Large intestine (tissue), 3 donors: ENCODE measurements around the gene ARVCF. TPM values are rescaled to one million over a fixed set of nuclear protein-coding genes. Genes with fewer than 3 reads are reported as not detected.
A peak's percentile ranks its signal among the peaks of the same experiment; 100 is the strongest.

Source experiments
- DNase-seq, 2 donors: peaks; one replicate each; pipeline versions ENCODE4 v3.0.0 to v3.0.0-alpha.2; 2013
- H3K27ac ChIP-seq: one replicate; pipeline ENCODE4 v1.5.1; 2013; ENCODE audit warnings: low read length
- H3K27me3 ChIP-seq: 2 replicates; pipeline ENCODE4 v1.6.1; 2013; ENCODE audit warnings: low read length; ENCODE audit not compliant: control insufficient read depth, insufficient read depth
- H3K36me3 ChIP-seq: 2 replicates; pipeline ENCODE4 v1.6.1; 2013; ENCODE audit warnings: low read length; ENCODE audit not compliant: control insufficient read depth, insufficient read depth
- H3K4me1 ChIP-seq: one replicate; pipeline ENCODE4 v1.6.1; 2013; ENCODE audit warnings: low read length; ENCODE audit not compliant: control insufficient read depth, insufficient read depth
- H3K4me3 ChIP-seq: one replicate; pipeline ENCODE4 v1.5.1; 2013; ENCODE audit warnings: low read length
- H3K9me3 ChIP-seq: one replicate; pipeline ENCODE4 v1.6.1; 2013; ENCODE audit warnings: mild to moderate bottlenecking, low read depth, low read length, moderate library complexity; ENCODE audit not compliant: control insufficient read depth
- WGBS: methylation state at CpG from one replicate; pipeline ENCODE4 v1.1.5; 2013; ENCODE audit warnings: low lambda C conversion rate; ENCODE audit not compliant: insufficient coverage; 5-methylcytosine and 5-hydroxymethylcytosine counted together
- polyA plus RNA-seq: library from polyadenylated mRNA; unstranded; fragments of 120-200 nt; gene quantifications from one replicate; pipeline ENCODE4 v1.2.1, GENCODE V29; 2013

The ARVCF gene
- polyA plus RNA-seq, 1 donor = 21.8 TPM

DNA sequence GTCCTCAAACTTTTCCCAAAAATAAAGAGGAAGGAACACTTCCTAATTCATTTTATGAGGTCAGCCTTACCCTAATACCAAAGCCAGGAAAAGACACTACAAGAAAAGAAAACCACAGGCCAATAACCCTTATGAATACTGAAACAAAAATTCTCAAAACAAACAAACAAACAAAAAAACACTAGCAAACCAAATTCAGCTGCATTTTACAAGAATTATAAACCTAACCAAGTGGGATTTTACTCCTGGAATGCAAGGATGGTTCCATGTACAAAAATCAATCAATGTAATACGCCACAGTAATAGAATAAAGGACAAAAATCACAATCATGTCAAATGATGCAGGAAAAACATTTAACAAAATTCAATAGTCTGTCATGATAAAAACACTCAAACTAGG lies 13.3 kb downstream of the ARVCF start:
- peaks cover 2% of the 10 kb centered on the region for H3K4me1 ChIP-seq
- no peak overlapping the region for H3K4me3 ChIP-seq
- H3K9me3 ChIP-seq = no peaks in the 10 kb centered on the region
- no peaks in the 10 kb centered on the region for H3K36me3 ChIP-seq
- DNase-seq = no peak
- H3K27me3 ChIP-seq = no peaks in the 10 kb centered on the region
- no CpG with 5 or more reads among the region's 1 CpG for WGBS
- H3K27ac ChIP-seq = no peak overlapping the region

DNA sequence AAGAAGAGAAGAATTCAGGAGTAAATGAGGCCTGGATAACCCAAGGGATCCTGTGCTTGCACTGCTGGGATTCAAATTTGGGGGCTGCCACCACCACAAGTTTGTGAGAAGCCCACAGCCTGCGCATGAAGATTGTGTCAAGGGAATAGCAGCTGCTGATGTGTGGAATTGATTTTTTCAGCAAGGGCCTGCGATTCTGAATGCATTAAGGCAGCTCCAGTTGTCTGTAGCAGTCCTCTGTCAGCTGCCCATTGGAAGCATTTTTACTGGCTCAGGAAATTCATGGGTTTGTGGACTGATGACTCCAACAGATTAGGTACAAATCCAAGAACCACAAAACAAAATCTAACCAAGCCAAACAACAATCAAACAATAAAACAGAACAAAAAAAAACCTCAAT lies 14.0 kb downstream of the ARVCF start:
- Histone ChIP-seq H3K4me3 (no peak overlapping the region), H3K27me3 (no peaks in the 10 kb centered on the region), H3K4me1 (peaks cover 2% of the 10 kb centered on the region), H3K27ac (no peak overlapping the region), H3K36me3 (no peaks in the 10 kb centered on the region), H3K9me3 (no peaks in the 10 kb centered on the region)
- WGBS = no CpG with 5 or more reads among the region's 2 CpGs
- no peak for DNase-seq

DNA sequence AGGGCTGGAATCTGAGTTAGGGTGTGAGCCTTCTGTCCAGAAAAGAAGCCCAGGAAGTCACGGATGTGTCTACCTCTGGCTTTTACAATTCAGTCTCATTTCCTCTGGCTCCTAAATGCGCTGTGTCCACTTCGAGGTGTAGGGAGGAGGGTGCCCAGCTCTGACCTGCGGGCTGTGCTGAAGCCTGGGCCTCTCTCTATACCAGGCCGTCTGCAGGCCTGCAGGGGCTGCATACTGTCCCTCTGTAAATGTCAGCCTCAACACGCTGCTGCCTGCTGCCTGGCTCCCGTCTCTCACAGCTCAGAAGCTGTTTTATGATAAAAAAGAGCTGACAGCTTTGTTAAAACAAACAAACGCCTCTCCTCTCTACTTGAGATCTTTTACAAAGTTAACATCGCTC lies 14.5 kb downstream of the ARVCF start:
- Histone ChIP-seq H3K27ac (no peak overlapping the region), H3K9me3 (no peaks in the 10 kb centered on the region), H3K36me3 (no peaks in the 10 kb centered on the region), H3K4me3 (no peak overlapping the region), H3K4me1 (peaks cover 2% of the 10 kb centered on the region), H3K27me3 (no peaks in the 10 kb centered on the region)
- no CpG with 5 or more reads among the region's 9 CpGs for WGBS
- DNase-seq = no peak

- Histone ChIP-seq H3K36me3 (no peaks in the 10 kb centered on the region), H3K27me3 (no peaks in the 10 kb centered on the region), H3K27ac (no peak overlapping the region), H3K9me3 (no peaks in the 10 kb centered on the region), H3K4me1 (peaks cover 2% of the 10 kb centered on the region), H3K4me3 (no peak overlapping the region)
- DNase-seq = no peak
- no CpG with 5 or more reads among the region's 11 CpGs for WGBS
These were observed 15.5 kb downstream of the ARVCF start for GRCh38 chr22:20001082-20001638.

GRCh38 chr22:20000246-20001081 lies 16.2 kb downstream of the ARVCF start:
- DNase-seq = no peak
- Histone ChIP-seq H3K4me3 (no peak overlapping the region), H3K36me3 (no peaks in the 10 kb centered on the region), H3K27me3 (no peaks in the 10 kb centered on the region), H3K4me1 (peaks cover 2% of the 10 kb centered on the region), H3K9me3 (no peaks in the 10 kb centered on the region), H3K27ac (peak overlapping the region; percentile 17)
- WGBS = no CpG with 5 or more reads among the region's 14 CpGs

DNA sequence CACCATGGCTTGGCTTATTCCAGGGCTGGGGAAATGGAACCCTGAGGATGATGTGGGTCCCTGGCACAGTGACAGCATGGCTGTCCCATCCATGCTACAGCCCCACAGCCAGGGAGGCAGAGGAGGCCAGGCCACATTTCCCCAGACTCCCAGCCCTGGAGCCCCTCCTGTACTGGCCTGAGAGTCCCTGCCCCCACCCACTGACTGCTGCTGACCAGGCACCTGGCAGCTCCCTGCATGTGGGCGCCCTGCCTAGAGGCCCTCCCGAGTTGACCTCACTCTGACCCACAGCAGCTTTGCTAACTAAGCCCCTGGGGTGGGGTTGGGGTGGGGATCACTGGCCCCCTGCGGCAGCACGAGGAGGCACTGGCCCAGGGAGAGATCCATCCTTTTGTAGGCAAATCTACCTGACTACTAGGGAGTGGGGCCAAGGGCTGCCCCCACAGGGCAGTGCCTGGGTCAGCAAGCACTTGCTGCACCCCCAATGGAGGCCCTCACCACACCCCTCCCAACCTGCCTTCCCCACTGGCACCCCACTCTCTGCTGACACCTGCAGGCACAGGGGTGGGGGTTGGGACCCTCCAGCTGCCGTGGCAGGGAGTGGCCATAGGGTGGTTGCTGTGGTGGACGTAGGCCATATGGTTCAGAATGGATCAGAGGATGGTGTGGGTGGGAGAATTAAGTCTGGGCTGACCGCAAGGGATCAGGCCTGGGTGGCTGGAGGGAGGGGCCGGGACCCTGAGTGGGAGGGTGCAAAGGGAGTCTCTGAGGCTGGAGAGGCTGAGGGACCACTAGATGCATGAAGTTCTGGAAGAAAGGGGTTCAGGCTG lies 17.4 kb downstream of the ARVCF start:
- Histone ChIP-seq H3K9me3 (no peaks in the 10 kb centered on the region), H3K27ac (peak overlapping the region; percentile 29), H3K27me3 (no peaks in the 10 kb centered on the region), H3K36me3 (no peaks in the 10 kb centered on the region), H3K4me3 (no peak overlapping the region), H3K4me1 (peaks cover 2% of the 10 kb centered on the region)
- DNase-seq = no peak
- no CpG with 5 or more reads among the region's 8 CpGs for WGBS

- Histone ChIP-seq H3K9me3 (no peaks in the 10 kb centered on the region), H3K27me3 (no peaks in the 10 kb centered on the region), H3K27ac (peak overlapping the region; percentile 29), H3K4me1 (peaks cover 2% of the 10 kb centered on the region), H3K4me3 (no peak overlapping the region), H3K36me3 (no peaks in the 10 kb centered on the region)
- no CpG with 5 or more reads among the region's 16 CpGs for WGBS
- no peak for DNase-seq
These were observed 18.2 kb downstream of the ARVCF start for GRCh38 chr22:19998232-19998951.

DNA sequence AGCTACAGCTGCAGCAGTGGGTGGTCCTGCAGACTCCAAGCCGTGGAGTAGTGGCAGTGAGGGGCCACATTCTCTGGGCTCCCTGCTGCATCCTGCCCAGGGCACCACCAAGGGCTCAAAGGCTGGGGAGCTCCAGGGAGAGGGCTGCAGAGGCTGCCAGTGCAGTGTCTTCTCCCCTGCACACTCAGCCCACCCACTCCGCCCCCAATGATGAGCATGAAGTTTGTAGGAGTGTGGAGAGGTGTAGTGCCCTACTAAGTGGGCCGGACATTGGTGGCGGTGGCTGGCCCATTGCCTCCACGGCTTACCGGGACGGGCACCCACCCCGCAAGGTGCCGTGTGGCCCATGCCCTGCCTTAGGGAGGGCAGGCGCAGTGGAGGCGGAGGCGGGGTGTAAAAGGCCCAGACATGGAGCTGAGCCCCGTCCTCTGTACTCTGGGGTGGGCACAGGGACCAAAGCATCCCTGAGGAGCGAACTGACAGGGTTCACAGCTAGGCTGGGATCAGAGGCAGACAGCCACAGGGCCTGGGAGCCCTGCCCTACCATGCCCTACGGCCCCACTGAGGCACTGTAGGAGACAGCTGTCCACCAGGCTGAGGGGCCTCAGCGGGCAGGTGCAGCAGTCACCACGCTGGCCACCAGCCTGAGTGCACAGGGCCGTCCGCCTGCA lies 18.9 kb downstream of the ARVCF start:
- Histone ChIP-seq H3K4me1 (peaks cover 2% of the 10 kb centered on the region), H3K27me3 (no peaks in the 10 kb centered on the region), H3K36me3 (no peaks in the 10 kb centered on the region), H3K4me3 (no peak overlapping the region), H3K9me3 (no peaks in the 10 kb centered on the region), H3K27ac (no peak overlapping the region)
- WGBS = no CpG with 5 or more reads among the region's 19 CpGs
- DNase-seq = no peak

GRCh38 chr22:19996694-19997384 lies 19.8 kb downstream of the ARVCF start:
- Histone ChIP-seq H3K4me1 (peaks cover 2% of the 10 kb centered on the region), H3K27me3 (no peaks in the 10 kb centered on the region), H3K9me3 (no peaks in the 10 kb centered on the region), H3K27ac (peak overlapping the region; percentile 17), H3K4me3 (no peak overlapping the region), H3K36me3 (no peaks in the 10 kb centered on the region)
- no peak for DNase-seq
- WGBS = no CpG with 5 or more reads among the region's 12 CpGs
